T-helper 2 cell treated with Interferon-gamma antibody and Interleukin-4, amounts not matched to agents 100 ng/mL and 5 ng/mL, for 36 hours (primary cell): ENCODE results near the gene BICD1. TPM values are rescaled to one million over a fixed set of nuclear protein-coding genes. Genes with fewer than 3 reads are reported as not detected.

Experiments used
- intact Hi-C: fragments of 100-400 bp; cut with micrococcal nuclease; formaldehyde crosslinking; loops from one replicate; pipeline ENCODE4 v1.15.1; 2023
- total RNA-seq: library from RNA; stranded (reverse); gene quantifications from 2 replicates; pipeline ENCODE4 v1.2.3, GENCODE V29; 2022

The BICD1 gene
- total RNA-seq, 1 donor from 2014 or later, result 12.4 TPM

DNA sequence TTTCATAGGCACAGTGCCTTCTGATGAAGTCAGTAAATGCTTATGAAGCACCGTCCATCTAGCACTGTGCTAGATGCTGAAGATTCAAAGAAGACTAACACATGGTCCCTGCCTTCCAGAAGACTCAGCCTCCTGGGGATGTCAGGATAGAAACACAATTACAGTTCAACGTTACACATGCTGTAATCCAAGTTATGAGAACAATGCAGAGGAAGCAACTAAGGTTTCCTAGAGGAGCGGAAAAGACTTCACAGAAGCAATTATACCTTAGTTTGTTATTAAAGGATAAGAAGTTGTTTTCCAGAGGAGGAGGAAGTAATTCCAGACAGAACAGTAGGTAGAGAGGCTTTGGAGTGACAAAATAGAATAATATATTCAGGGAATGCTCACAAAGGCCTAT lies 225.8 kb downstream of the BICD1 start:
- intact Hi-C loops, result no loop called here

- intact Hi-C loops, result no loop called here
Observed at GRCh38 chr12:32334371-32334777, 227.7 kb downstream of the BICD1 start.

DNA sequence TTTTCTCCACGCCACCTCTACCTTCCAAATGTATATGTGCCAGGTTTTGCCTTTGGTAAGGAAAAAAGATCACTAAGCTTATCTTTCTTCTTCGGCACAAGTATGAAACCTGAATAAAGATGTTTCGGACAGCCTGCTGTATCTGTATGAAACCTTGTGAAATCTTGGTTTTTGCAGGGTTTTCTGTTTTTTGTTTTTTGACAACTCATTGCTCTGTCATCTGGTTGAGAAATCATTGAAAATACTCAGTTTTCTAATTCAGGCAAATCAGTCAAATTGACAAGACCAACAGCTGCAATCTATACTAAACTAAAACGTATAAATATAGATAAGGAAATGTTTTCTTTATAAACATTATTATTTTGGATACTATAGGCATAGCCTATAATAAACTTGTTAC lies 229.6 kb downstream of the BICD1 start:
- intact Hi-C loops, result no loop called here

DNA sequence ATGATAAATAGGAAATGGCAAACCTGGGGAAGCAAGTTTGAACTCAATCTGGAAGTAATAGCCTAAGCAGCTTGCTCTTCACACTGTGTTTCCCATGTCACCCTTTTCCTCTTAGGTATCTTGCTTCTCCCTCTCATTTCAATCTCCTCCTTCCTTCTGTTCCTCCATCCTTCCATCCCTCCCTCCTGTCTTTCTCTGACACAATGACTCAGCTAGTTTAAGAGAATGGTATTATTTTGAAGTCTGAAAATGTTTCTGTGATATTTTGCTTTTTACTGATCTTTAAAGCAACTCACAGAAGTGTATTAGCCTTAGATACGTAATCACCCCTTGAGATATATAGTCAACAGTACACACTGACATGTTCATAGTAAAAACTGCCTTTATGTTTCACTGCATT lies 236.8 kb downstream of the BICD1 start:
- intact Hi-C loops, result no loop called here

GRCh38 chr12:32344047-32344446 lies 237.4 kb downstream of the BICD1 start:
- intact Hi-C loops, result no loop called here

- intact Hi-C loops, result no loop called here
Observed at GRCh38 chr12:32353540-32353939, 246.9 kb downstream of the BICD1 start.

DNA sequence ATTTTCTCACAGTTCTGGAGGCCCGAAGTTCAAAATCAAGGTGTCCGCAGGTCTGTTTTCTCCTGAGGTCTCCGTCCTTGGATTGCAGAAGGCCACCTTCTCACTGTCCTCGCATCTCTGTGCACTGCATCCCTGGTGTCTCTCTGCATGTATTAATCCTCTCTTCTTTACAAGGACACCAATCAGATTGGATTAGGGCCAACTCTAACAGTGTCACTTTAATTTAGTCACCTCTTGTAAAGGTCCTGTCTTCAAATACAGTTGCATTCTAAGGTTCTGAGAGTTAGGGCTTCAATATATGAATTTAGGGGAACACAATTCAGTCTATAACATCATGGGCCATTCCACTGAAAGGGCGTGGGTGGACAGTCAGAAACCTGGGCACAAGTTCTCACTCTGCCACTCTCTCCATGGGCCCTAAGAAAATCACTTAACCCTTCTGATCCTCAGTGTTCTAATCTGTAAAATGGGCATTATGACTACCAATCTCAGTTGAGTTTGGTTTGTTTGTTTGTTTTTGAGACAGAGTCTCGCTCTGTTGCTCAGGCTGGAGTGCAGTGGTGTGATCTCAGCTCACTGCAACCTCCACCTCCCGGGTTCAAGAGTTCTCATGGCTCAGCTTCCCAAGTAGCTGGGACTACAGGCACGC lies 251.1 kb downstream of the BICD1 start:
- intact Hi-C loops, result no loop called here

- intact Hi-C loops, result no loop called here
Observed at GRCh38 chr12:32360956-32361355, 254.3 kb downstream of the BICD1 start.

DNA sequence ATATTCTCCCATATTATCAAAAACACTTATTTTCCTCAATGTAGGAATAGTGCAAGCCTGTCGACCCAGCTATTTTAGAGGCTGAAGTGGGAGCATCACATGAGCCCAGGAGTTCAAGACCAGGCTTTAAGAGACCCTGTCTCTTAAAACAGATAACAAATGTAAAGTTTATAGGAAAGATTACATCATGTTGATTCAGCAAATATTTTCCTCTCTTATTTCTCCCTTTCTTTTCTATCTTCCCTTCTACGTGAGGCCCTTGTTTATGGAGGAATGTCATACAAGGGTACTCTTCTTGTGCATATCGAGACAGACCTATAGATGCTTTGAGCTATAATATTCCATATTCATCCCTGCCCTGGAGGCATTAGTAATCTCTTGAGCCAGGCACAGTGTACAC lies 256.2 kb downstream of the BICD1 start:
- intact Hi-C loops, result no loop called here

DNA sequence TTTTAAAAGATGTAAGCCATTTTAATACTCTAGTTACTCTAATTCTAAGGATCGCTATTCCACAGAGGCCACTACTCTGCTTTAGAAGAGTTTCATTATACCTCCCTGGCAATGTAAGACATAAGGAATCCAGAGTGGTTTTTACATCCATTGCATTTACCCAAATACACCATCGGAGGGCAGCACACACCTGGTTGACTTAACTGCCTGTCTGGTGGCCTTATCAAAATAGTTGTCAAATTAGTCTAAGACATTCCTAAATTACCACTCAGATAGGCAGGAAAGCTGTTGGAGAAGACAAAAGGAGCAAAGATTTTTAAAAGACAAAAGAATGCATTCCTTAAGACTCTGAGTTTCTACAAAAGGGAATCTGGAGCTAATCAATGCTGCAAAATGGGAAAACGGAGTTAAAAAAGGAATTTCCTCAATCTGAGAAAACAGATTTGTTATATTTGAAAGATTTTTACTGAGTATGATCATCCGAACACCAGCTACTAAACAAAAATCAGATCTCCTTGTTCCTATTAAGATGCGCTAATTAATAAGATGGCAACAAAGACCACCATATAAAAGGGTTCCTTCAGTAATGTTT lies 258.9 kb downstream of the BICD1 start:
- intact Hi-C loops, result loop anchor here (1.0 to 5.0 kb wide), 5 partner anchors 92 to 1656 kb away; partner anchors contain the start of gene YARS2

GRCh38 chr12:32366714-32367113 lies 260.1 kb downstream of the BICD1 start:
- intact Hi-C loops, result loop anchor here (5.0 kb wide), 1 partner anchor 91 kb away; no protein-coding TSS in a partner anchor

DNA sequence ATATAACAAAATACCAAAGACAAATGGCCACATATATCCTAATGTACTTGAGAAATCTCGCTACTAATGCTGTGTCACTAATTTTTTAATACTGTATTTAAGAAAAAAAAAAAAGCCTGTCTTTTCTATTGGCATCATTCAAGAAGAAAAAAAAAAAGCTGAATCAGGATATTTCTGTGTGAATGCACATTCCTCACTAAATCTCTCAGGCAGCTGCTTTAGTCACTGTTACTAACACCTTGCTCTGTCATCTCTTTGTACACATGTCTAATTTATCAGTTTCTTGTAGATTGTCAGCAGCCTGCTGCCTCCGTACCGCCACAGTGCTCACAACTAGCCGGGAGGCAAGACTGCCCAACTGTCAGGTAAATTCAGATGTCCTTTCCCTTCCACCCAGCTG lies 260.7 kb downstream of the BICD1 start:
- intact Hi-C loops, result loop anchor here (5.0 kb wide), 1 partner anchor 90 kb away; no protein-coding TSS in a partner anchor

- intact Hi-C loops, result loop anchor here (5.0 kb wide), 1 partner anchor 88 kb away; no protein-coding TSS in a partner anchor
Observed at GRCh38 chr12:32369202-32369601, 262.6 kb downstream of the BICD1 start.

DNA sequence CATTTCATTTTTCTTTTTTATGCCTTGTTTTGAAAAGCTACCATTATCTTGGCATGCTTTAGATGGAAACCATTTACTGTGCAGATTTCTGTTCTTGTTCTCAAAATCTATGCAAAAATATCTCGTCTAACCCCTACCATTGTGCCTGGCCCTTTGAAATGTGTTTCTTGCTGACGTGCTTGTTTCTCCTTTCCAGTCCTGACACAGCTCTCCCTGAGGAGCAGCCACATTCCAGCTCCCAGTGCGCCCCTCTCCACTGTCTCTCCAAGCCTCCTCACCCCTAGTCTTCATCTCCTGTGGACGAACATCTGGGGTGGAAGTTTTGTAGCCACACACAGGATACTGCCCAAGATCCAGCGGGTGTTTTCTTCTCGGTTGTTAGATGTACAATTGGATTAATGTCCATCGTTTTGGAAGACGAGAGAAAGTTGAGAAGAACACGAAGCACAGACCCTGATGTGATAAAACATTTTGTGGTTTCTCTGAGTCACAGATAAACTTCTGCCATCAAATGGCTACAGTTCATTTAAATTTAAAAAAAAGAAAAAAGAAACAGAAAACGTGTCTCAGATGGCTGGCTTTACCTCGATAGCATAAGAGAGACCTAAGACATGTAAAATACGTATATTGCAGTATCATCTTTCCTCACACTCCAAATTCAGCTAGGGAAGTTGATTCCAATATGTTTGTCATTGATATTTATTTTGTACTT lies 270.9 kb downstream of the BICD1 start:
- intact Hi-C loops, result no loop called here

DNA sequence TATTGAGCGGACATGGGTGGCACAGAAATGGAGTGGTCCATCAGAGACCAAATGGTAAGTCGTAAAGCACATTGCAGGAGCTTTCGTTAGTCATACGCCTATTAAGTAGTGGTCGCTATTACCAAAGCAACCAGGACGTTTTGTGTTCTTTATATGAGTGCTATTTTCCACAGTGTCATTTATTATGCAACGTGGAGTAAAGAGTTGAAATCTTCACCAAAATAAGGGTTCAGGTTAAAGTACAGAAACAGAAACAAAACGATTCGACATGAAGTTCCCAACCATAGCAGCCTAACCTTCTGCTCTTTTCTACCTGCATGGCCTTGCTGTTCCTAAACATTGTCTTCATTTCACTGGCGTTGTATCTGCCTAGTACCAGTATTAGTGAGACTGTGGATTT lies 272.6 kb downstream of the BICD1 start:
- intact Hi-C loops, result no loop called here

DNA sequence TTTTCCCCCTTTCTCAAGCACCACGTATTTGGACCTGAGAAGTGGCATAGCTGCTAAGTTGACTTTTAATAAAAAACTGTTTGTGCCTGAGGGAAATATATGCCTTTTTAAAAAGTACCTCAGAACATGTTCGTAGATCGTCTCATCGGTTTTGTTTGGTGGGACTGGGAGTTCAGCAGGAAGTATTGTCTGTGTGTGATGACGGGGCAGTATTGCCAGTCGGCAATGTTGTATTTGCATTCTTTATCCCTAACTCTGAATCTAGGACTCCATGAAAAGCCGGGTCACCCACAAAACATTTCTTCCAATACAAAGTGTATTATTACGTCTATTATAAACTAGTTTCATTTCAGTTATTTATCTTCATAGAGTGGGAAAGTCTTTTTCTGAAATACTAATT lies 273.0 kb downstream of the BICD1 start:
- intact Hi-C loops, result no loop called here

GRCh38 chr12:32382226-32382625 lies 275.6 kb downstream of the BICD1 start:
- intact Hi-C loops, result no loop called here

- intact Hi-C loops, result no loop called here
Observed at GRCh38 chr12:32390572-32391219, 284.0 kb downstream of the BICD1 start.

- intact Hi-C loops, result no loop called here
Observed at GRCh38 chr12:32395026-32395425, 288.4 kb downstream of the BICD1 start.

- intact Hi-C loops, result no loop called here
Observed at GRCh38 chr12:32397696-32398095, 291.0 kb downstream of the BICD1 start.

GRCh38 chr12:32398181-32398580 lies 291.5 kb downstream of the BICD1 start:
- intact Hi-C loops, result no loop called here
